HCT116 (cell line): ENCODE results near the gene GTF3C4. TPM values are rescaled to one million over a fixed set of nuclear protein-coding genes. Genes with fewer than 3 reads are reported as not detected.

Source experiments
- ATAC-seq: fragments of 200-7000 bp; cut with Tn5 transposase; 2 replicates; pipeline ENCODE4 v1.9.1; 2020; ENCODE audit warnings: mild to moderate bottlenecking, moderate library complexity
- BruUV-seq: library from RNA; stranded (reverse); fragments of 400-500 nt; replicated peaks from 2 replicates; lab custom pipeline; 2021; lab: Mats Ljungman, UMichigan
- CTCF ChIA-PET: fragments of 300-600 bp; sonication (Branson Sonifier 250); formaldehyde crosslinking; loops from one replicate; lab custom pipeline; 2021; ENCODE audit warnings: antibody characterized with exemption; lab: Charles Lee
- POLR2A ChIA-PET: fragments of 300-600, 350-600 bp; sonication (Branson Sonifier 250); formaldehyde crosslinking; loops from one replicate; lab custom pipeline; 2021; ENCODE audit warnings: antibody characterized with exemption; lab: Charles Lee
- RAD21 ChIA-PET, 2 experiments: fragments of 300-600 bp; sonication (Branson Sonifier 250); formaldehyde crosslinking; loops; one replicate each; lab custom pipeline; 2023; ENCODE audit warnings: low total read pairs in 2 of 2; ENCODE audit not compliant: uncharacterized antibody in 2 of 2, unreplicated experiment in 2 of 2, low non-redundant PET in 1 of 2; lab: Charles Lee
- DNase-seq: peaks from one replicate; pipeline ENCODE4 v3.0.0-alpha.2; 2010; ENCODE audit warnings: low read depth, low spot score
- H2AFZ ChIP-seq: fragments of 200-600 bp; shearing (Covaris generic), sonication (generic); 2 replicates; pipeline ENCODE4 v1.6.1; 2017; ENCODE audit warnings: low read depth, mixed run types, mixed read lengths, antibody characterized with exemption, low read length; ENCODE audit not compliant: poor library complexity, severe bottlenecking
- H3K27ac ChIP-seq: 2 replicates; pipeline ENCODE4 v1.5.1; 2012; ENCODE audit warnings: low read depth, low read length
- H3K27me3 ChIP-seq: fragments of 200-600 bp; sonication (generic); 2 replicates; pipeline ENCODE4 v1.6.1; 2016; ENCODE audit warnings: mixed run types, low read length, mixed read lengths; ENCODE audit not compliant: insufficient read depth
- H3K36me3 ChIP-seq, 2 experiments: fragments of 200-500 bp in 1 of 2; fragments of 200-600 bp in 1 of 2; sonication (Bioruptor generic) in 1 of 2; sonication (generic) in 1 of 2; 2 replicates each; pipeline versions ENCODE4 v1.5.1 to v1.6.1; 2014 to 2016; ENCODE audit warnings: low read length in 2 of 2, inconsistent platforms in 1 of 2, mixed read lengths in 1 of 2, mixed run types in 1 of 2; ENCODE audit not compliant: insufficient read depth in 2 of 2, control insufficient read depth in 1 of 2
- H3K4me1 ChIP-seq, 2 experiments: fragments of 200-600 bp in 1 of 2; sonication (generic) in 1 of 2; 2 replicates each; pipeline versions ENCODE4 v1.5.1 to v1.6.1; 2012 to 2017; ENCODE audit warnings: low read length in 2 of 2, inconsistent platforms in 1 of 2, mild to moderate bottlenecking in 1 of 2, mixed read lengths in 1 of 2, mixed run types in 1 of 2, moderate library complexity in 1 of 2; ENCODE audit not compliant: insufficient read depth in 2 of 2, control insufficient read depth in 1 of 2
- H3K4me2 ChIP-seq: fragments of 200-600 bp; sonication (generic); 2 replicates; pipeline ENCODE4 v1.6.1; 2017; ENCODE audit warnings: mixed run types, low read length, mixed read lengths
- H3K4me3 ChIP-seq, 2 experiments: fragments of 200-600 bp in 1 of 2; sonication (generic) in 1 of 2; replicated peaks in 1 of 2; 2 replicates each; pipeline ENCODE4 v1.5.1; 2011 to 2016; ENCODE audit warnings: low read length in 2 of 2, control low read depth in 1 of 2, low read depth in 1 of 2, mild to moderate bottlenecking in 1 of 2, mixed read lengths in 1 of 2, mixed run types in 1 of 2
- H3K79me2 ChIP-seq: fragments of 200-600 bp; sonication (generic); 2 replicates; pipeline ENCODE4 v1.6.1; 2017; ENCODE audit warnings: mild to moderate bottlenecking, mixed run types, low read length, moderate library complexity, mixed read lengths; ENCODE audit not compliant: insufficient read depth
- H3K9ac ChIP-seq: fragments of 200-600 bp; sonication (generic); 2 replicates; pipeline ENCODE4 v1.6.1; 2016; ENCODE audit warnings: low read length, mixed read lengths
- H3K9me2 ChIP-seq: fragments of 200-600 bp; sonication (generic), shearing (Covaris generic); 2 replicates; pipeline ENCODE4 v1.6.1; 2017; ENCODE audit warnings: mixed run types, mild to moderate bottlenecking, moderate library complexity; ENCODE audit not compliant: insufficient read depth
- H3K9me3 ChIP-seq, 2 experiments: fragments of 200-500 bp in 1 of 2; fragments of 200-600 bp in 1 of 2; sonication (Bioruptor generic) in 1 of 2; sonication (generic) in 1 of 2; 2 replicates each; pipeline ENCODE4 v1.6.1; 2014 to 2017; ENCODE audit warnings: low read length in 2 of 2, mixed read lengths in 2 of 2, inconsistent platforms in 1 of 2, low read depth in 1 of 2, mild to moderate bottlenecking in 1 of 2, mixed run types in 1 of 2, moderate library complexity in 1 of 2; ENCODE audit not compliant: control insufficient read depth in 1 of 2, insufficient read depth in 1 of 2
- H4K20me1 ChIP-seq: fragments of 200-600 bp; sonication (generic), shearing (Covaris generic); 2 replicates; pipeline ENCODE4 v1.6.1; 2017; ENCODE audit warnings: mixed run types, mild to moderate bottlenecking, moderate library complexity; ENCODE audit not compliant: insufficient read depth
- ATF3 ChIP-seq: IDR thresholded peaks from 2 replicates; pipeline ENCODE4 v1.6.1; 2012
- CEBPB ChIP-seq: IDR thresholded peaks from 2 replicates; pipeline ENCODE4 v1.6.1; 2012; ENCODE audit warnings: low read depth
- CTCF ChIP-seq, 3 experiments: fragments of 200-600 bp in 1 of 3; sonication (generic) in 1 of 3; IDR thresholded peaks in 2 of 3; conservative IDR thresholded peaks in 1 of 3; 2 replicates each; pipeline ENCODE4 v1.5.1; 2012 to 2017; ENCODE audit warnings: low read depth in 2 of 3, low read length in 2 of 3, antibody characterized with exemption in 1 of 3, borderline replicate concordance in 1 of 3, control low read depth in 1 of 3, mild to moderate bottlenecking in 1 of 3, mixed read lengths in 1 of 3, mixed run types in 1 of 3, moderate library complexity in 1 of 3; ENCODE audit not compliant: insufficient read depth in 1 of 3
- FOSL1 ChIP-seq: IDR thresholded peaks from 2 replicates; pipeline ENCODE4 v1.6.1; 2012; ENCODE audit warnings: low read depth
- JUND ChIP-seq: IDR thresholded peaks from 2 replicates; pipeline ENCODE4 v1.6.1; 2012
- POLR2A ChIP-seq: IDR thresholded peaks from 2 replicates; pipeline ENCODE4 v1.7.0; 2011; ENCODE audit warnings: borderline replicate concordance; ENCODE audit not compliant: insufficient read depth, insufficient read length; ENCODE audit errors: extremely low read depth
- POLR2AphosphoS5 ChIP-seq: IDR thresholded peaks from 2 replicates; pipeline ENCODE4 v1.6.1; 2011; ENCODE audit warnings: mild to moderate bottlenecking, low read depth, low read length, moderate library complexity
- RAD21 ChIP-seq: IDR thresholded peaks from 2 replicates; pipeline ENCODE4 v1.6.1; 2012; ENCODE audit warnings: low read depth, mild to moderate bottlenecking
- SIN3A ChIP-seq: IDR thresholded peaks from 2 replicates; pipeline ENCODE4 v1.6.1; 2012; ENCODE audit warnings: low read depth
- YY1 ChIP-seq: IDR thresholded peaks from 2 replicates; pipeline ENCODE4 v1.6.1; 2011; ENCODE audit warnings: low read length, low read depth, moderate library complexity, mild to moderate bottlenecking; ENCODE audit not compliant: insufficient replicate concordance; ENCODE audit errors: extremely low read depth
- intact Hi-C: fragments of 100-400 bp; cut with micrococcal nuclease; formaldehyde crosslinking; loops from 2 replicates; pipeline ENCODE4 v1.10.0; 2022
- total RNA-seq: library from RNA; stranded (reverse); gene quantifications from one replicate; pipeline ENCODE4 v1.2.1, GENCODE V29; 2021; ENCODE audit not compliant: unreplicated experiment

Gene GTF3C4
- total RNA-seq, 1 experiment from 2014 or later: 26.4 TPM

- Histone ChIP-seq H3K9me3 (no peaks in the 10 kb centered on the region), H4K20me1 (no peaks in the 10 kb centered on the region)
- intact Hi-C loops: no loop called here
- CTCF ChIA-PET: no interaction called here
- no peak for TF ChIP-seq RAD21
- TF ChIP-seq POLR2AphosphoS5: no peak
- TF ChIP-seq POLR2A: no peak
- TF ChIP-seq YY1: no peak
- TF ChIP-seq, all 23 proteins: peak for 0
- Histone ChIP-seq H3K36me3 (no peaks in the 10 kb centered on the region), H3K79me2 (no peaks in the 10 kb centered on the region), H3K4me2 (no peak overlapping the region), H3K27me3 (peaks cover 7% of the 10 kb centered on the region; the same call in 1 of the 2 replicates), H3K9me2 (no peaks in the 10 kb centered on the region), H3K27ac (no peak overlapping the region), H3K9ac (no peak overlapping the region), H3K4me3 (no peak overlapping the region), H3K4me1 (no peaks in the 10 kb centered on the region), H2AFZ (no peak overlapping the region)
- ChIA-PET RAD21 (no interaction called here), POLR2A (no interaction called here)
- BruUV-seq: no TSS peak
- DNase-seq (no peak), ATAC-seq (no peak)
Observed at GRCh38 chr9:132712753-132713152, 42.5 kb downstream of the GTF3C4 start.

- RAD21 ChIA-PET: no interaction called here
Observed at GRCh38 chr9:132716007-132716406, 45.7 kb downstream of the GTF3C4 start.

More at GRCh38 chr9:132716007-132716406, 45.7 kb downstream of the GTF3C4 start:
- no peak overlapping the region for H3K9ac ChIP-seq
- intact Hi-C loops: no loop called here
- CTCF ChIA-PET: no interaction called here
- no peaks in the 10 kb centered on the region for H3K9me2 ChIP-seq
- H3K4me1 ChIP-seq: no peaks in the 10 kb centered on the region
- POLR2A ChIA-PET: no interaction called here
- no peaks in the 10 kb centered on the region for H3K9me3 ChIP-seq
- no peaks in the 10 kb centered on the region for H3K36me3 ChIP-seq
- no peak for ATAC-seq
- peaks cover 11% of the 10 kb centered on the region; the same call in 1 of the 2 replicates for H3K27me3 ChIP-seq
- DNase-seq: no peak
- TF ChIP-seq CEBPB (no peak), ATF3 (no peak), FOSL1 (no peak), SIN3A (no peak), JUND (no peak), CTCF (IDR thresholded peaks at IDR 0.05 in 2 of 3, conservative IDR thresholded peaks at IDR 0.05 in 1 of 3; ENCODE audit: borderline replicate concordance in 1 of 3, insufficient read depth in 1 of 3, low read depth in 2 of 3, low read length in 2 of 3) (no peak)
- H3K27ac ChIP-seq: no peak overlapping the region
- no TSS peak for BruUV-seq
- H3K4me3 ChIP-seq: no peak overlapping the region
- H3K4me2 ChIP-seq: no peak overlapping the region
- H3K79me2 ChIP-seq: no peaks in the 10 kb centered on the region
- H4K20me1 ChIP-seq: no peaks in the 10 kb centered on the region
- H2AFZ ChIP-seq: no peak overlapping the region
